HG03521 (cell line): ENCODE measurements around the gene CEP19.

Source experiments
- ATAC-seq: cut with Tn5 transposase; IDR thresholded peaks from one replicate; pipeline ENCODE4 v1.9.1; 2021; ENCODE audit warnings: mild to moderate bottlenecking, moderate library complexity; ENCODE audit not compliant: unreplicated experiment

CEP19 gene

GRCh38 chr3:196712514-196713413 is 714 bp upstream of the CEP19 start:
- peak; percentile 52 for ATAC-seq

- no peak for ATAC-seq
Observed at GRCh38 chr3:196708467-196708866, 3.6 kb downstream of the CEP19 start.

GRCh38 chr3:196707566-196707965 is 4.5 kb downstream of the CEP19 start:
- no peak for ATAC-seq

GRCh38 chr3:196706731-196707130 is 5.3 kb downstream of the CEP19 start:
- no peak for ATAC-seq

- ATAC-seq: no peak
Observed at GRCh38 chr3:196706327-196706726, 5.7 kb downstream of the CEP19 start.

- no peak for ATAC-seq
Observed at GRCh38 chr3:196700801-196701200, 11.2 kb downstream of the CEP19 start.

- ATAC-seq: no peak
Observed at GRCh38 chr3:196699749-196700148, 12.3 kb downstream of the CEP19 start.

- ATAC-seq: no peak
Observed at GRCh38 chr3:196697270-196697669, 14.8 kb downstream of the CEP19 start.

- ATAC-seq: no peak
Observed at GRCh38 chr3:196695849-196696226, 16.2 kb downstream of the CEP19 start.

- ATAC-seq: no peak
Observed at GRCh38 chr3:196694941-196695848, 16.9 kb downstream of the CEP19 start.

GRCh38 chr3:196694202-196694638 is 17.8 kb downstream of the CEP19 start:
- ATAC-seq: no peak

GRCh38 chr3:196691386-196691785 is 20.7 kb downstream of the CEP19 start:
- no peak for ATAC-seq

- ATAC-seq: no peak
Observed at GRCh38 chr3:196689941-196690660, 21.9 kb downstream of the CEP19 start.

- ATAC-seq: no peak
Observed at GRCh38 chr3:196688349-196688748, 23.7 kb downstream of the CEP19 start.

GRCh38 chr3:196686436-196686835 is 25.6 kb downstream of the CEP19 start:
- ATAC-seq: no peak

GRCh38 chr3:196684548-196685407 is 27.3 kb downstream of the CEP19 start:
- ATAC-seq: peak; percentile 82

GRCh38 chr3:196677931-196678330 is 34.1 kb downstream of the CEP19 start:
- ATAC-seq: no peak

- ATAC-seq: no peak
Observed at GRCh38 chr3:196677353-196677752, 34.7 kb downstream of the CEP19 start.

GRCh38 chr3:196673632-196674031 is 38.4 kb downstream of the CEP19 start:
- no peak for ATAC-seq

- ATAC-seq: no peak
Observed at GRCh38 chr3:196670339-196670738, 41.7 kb downstream of the CEP19 start.
